ENCODE measurements around the gene LTC4S. TPM values are rescaled to one million over a fixed set of nuclear protein-coding genes. Genes with fewer than 3 reads are reported as not detected.

The LTC4S gene
- total RNA-seq, 1 donor from 2014 or later: 26.0 TPM

DNA sequence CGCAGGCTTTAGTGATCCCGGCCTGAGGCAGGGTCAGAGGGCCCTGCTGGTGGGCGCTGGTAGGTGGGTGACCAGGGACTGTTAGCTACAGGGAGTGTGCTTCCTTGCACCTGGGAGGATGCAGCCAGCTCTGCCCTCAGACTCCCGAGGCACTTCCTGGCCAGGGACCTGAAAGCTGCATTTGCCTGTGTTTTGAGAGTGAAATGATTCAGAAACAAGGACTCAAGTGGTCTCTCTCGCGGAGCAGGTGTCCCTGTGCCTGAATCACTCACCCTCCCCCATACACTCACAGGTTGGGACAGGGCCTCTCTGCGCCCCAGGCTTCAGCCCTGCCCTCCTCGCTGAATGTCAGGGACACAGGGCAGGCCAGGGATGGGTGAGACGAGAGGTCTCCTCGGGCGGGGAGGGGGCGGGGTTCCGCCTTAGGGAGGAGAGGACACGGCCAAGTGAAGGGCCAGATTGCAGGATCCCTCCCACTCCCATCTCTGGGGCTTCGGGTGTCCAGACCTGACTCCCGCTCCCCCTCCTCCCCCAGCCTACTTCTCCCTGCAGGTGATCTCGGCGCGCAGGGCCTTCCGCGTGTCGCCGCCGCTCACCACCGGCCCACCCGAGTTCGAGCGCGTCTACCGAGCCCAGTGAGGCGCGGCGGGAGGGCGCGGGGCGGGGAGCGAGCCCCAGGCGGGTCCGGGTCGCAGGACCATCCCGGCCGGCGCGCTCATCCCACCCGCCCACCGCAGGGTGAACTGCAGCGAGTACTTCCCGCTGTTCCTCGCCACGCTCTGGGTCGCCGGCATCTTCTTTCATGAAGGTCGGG lies 1.5 kb downstream of the LTC4S start:
- DNase-seq (ENCODE audit: low spot score): no peak

DNA sequence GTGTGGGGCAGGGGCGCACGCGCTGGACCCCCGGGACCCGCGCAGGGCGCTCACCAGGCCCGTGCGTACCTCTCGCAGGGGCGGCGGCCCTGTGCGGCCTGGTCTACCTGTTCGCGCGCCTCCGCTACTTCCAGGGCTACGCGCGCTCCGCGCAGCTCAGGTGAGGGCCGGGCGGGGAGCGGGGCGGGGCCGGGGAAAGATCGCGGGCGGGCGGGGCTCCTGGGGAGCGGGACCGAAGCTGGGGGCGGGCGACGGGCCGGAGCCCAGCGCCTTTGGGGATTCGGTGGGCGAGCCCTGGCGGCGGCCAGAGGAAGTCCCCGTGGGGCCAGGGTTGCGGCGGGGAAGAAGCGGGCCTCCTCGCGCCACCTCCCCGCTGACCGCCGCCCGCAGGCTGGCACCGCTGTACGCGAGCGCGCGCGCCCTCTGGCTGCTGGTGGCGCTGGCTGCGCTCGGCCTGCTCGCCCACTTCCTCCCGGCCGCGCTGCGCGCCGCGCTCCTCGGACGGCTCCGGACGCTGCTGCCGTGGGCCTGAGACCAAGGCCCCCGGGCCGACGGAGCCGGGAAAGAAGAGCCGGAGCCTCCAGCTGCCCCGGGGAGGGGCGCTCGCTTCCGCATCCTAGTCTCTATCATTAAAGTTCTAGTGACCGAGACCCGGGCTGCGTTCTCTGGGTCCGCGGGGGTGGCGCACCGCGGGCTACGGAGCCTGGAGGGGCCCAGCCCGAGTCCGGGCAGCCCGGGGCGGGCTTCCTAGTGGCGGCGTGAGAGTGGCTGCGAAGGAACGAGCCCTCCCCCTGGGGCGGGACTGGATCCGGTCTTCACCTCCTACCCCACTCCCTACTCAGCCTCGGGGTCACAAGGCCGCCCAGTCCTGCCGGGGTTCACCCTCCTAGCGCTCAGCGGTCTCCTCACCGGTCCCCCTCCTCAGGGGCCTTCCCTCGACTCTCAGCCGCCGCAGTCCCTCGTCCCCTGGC lies 2.4 kb downstream of the LTC4S start:
- peak; percentile 82 for DNase-seq (ENCODE audit: low spot score)

GRCh38 chr5:179796877-179797608 lies 3.3 kb downstream of the LTC4S start:
- no peak for DNase-seq (ENCODE audit: low spot score)

DNA sequence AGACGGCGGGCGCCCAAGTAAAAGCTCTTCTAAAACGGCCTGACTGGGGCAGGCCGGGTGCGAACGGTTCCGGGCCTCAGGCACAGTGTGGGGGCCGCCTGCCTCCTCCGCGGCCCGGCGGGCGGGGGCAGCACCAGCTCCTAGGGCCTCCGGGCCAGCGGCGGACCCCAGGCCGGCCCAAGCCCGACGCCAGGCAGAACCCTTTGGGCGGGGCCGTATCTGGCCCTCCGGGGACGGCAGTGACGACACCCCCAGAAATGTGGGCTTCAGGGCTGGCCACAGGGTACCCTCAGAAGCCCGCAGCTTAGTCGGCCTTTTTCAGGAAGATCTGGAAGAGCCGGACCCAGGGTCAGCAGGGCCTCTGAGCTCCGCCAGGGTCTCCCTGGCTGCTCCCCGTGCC lies 4.0 kb downstream of the LTC4S start:
- no peak for DNase-seq (ENCODE audit: low spot score)

GRCh38 chr5:179798144-179798770 lies 4.5 kb downstream of the LTC4S start:
- DNase-seq (ENCODE audit: low spot score): no peak

DNA sequence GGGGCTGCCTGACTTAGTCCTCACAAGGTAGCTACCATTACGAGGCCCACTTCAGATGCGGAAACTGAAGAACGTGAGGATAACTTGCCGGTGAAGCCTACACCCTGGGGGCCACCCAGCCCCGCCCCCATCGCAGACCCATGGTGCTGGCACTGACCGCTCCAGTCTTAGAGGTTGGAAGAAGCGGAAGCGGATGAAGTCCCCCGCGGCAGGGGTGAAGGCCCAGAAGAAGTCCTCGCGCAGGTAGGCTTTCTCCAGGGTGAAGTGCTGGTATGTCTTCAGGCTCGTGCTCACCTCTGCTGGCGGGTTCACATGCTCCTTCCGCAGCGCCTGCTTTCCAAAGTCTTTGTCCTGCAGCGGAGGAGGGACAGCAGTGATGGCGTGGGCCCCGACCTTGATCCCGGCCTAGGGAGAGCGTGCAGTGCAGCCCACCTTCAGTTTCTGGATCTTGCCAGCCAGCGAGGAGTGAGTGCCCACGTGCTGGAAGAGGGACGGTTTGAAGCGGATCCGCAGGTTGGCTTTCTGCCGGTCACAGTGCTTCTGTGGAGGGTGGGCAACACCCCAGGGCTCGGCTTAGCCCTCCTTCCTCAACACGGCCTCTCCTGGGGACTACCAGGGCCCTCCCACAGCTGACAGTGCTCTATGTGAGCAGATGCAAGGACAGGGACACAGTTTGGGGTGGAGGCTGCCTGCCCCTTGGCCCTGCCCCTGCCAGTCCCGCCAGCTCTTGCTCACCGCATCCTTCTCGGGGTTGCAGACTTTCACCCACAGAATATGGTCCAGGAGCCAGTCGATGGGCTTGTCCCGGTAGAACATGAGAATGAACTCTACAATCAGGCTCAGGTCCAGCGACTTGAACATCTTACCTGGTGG lies 5.2 kb downstream of the LTC4S start:
- DNase-seq (ENCODE audit: low spot score): no peak

DNA sequence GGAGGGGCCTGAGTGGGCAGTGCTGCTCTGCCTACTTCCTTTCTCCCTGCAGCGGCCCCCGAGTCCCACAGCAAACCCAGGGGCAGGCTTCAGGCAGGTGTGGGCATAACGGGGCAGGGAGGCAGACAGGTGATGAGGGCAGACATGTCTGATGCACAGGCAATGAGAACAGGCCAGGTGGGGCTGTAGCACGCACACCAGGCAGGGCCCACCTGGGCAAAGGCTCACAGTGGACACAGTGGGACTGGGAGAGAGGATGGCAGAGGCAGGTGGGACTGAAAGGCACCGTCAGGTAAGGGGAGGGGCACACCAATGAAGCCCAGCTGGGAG lies 5.8 kb downstream of the LTC4S start:
- DNase-seq (ENCODE audit: low spot score): no peak

GRCh38 chr5:179800071-179800695 lies 6.4 kb downstream of the LTC4S start:
- DNase-seq (ENCODE audit: low spot score): no peak

DNA sequence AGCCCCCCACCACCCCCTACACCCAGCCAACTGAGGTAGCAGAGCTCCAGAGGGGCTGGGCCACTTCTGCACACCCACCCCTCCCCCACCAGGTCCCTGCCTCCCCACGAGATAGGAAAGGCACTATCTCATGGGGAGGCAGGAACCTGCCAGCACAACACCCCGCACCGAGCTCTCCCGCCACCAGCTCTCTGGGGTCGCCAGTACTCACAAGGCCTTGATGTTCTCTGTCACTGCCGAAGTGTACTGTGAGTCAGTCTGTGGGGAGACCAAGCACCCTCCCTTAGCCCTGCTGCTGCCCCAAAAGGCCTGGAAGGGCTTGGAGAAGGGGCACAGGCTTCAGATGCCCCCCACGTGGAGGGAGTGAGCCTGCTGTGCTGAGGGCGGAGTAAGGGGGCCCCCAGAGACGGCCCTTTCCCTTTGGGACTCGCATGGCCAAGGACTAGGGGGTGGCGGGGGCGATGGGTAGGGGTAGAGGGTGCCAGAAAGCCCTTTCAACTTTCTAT lies 7.0 kb downstream of the LTC4S start:
- no peak for DNase-seq (ENCODE audit: low spot score)

DNA sequence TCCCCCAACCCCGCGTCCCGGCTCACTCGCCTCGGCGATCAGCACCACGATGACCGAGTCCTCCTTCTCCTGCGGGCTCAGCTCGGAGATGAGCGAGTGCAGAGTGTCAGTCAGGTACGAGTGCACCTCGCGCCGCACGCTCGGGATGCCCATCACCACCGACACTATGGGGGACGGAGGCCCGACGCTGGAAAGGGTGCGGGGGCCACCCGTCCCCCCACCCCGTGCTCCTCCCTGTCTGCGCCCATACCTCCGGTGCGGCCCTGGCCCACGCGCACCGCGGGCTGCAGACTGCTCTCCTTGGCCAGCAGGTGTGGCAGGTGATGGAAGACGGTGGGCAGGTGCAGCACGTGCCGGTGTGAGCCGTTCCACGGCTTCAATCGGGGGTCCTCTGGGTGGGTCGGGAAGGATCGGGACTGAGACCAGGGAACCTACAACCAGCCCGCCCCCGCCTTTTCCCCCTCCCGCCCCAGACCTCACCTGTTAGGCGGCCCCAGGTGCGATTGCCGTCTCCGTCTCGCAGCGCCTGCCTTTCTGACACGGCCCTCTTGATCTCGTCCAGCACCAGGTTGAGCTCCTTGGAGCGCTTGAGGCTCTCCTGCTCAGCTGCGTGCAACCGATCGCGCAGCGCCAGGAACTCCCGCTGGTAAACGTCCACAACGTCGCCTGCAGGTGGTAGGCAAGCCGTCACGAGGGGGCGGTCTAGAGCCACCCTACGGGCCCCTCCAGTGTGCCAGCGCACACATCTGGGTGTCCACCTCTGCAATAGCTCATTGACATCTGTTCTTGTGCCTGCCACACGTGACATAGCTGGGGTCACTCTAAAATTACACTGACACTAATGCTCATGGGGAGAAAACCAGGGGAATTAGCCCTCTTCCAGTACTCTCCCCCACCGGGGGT lies 7.8 kb downstream of the LTC4S start:
- DNase-seq (ENCODE audit: low spot score): peak; percentile 76

DNA sequence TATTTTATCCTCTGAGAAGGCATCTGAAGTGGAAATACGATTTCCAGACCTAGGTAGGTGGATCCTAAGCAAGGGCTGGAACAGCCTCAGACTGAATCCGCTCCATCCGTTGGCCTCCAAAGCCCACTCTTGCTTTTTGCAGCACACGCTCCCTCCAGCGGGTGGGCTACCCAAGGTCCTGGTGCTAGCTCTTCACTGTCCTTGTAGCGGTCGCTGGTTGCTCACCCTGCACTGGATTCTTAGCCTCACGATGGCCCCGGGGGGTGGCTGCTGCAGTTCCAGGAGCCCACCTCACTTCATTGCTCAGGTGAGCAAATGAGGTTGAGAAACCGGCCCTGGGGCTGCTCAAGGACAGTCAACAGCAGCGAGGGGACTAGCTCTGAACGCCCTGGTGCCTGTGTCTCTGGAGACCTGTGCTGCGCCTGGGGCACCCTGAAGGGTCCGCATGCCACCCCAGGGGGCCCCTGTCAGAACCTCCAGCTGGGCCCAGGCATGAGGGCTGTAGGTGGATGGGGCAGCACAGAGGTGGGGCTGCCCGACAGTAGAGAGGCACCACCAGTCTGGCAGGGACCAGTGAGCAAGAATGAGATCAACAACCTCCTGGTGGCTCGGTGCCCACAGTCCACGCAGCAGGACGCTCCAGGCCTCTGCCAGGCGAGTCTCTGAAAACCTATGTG lies 8.6 kb downstream of the LTC4S start:
- no peak for DNase-seq (ENCODE audit: low spot score)

GRCh38 chr5:179802950-179803562 lies 9.3 kb downstream of the LTC4S start:
- DNase-seq (ENCODE audit: low spot score): no peak

- peak; percentile 25 for DNase-seq (ENCODE audit: low spot score)
Measured at GRCh38 chr5:179803651-179804554, 10.1 kb downstream of the LTC4S start.

- DNase-seq (ENCODE audit: low spot score): no peak
Measured at GRCh38 chr5:179804555-179804947, 10.8 kb downstream of the LTC4S start.

GRCh38 chr5:179805070-179805528 lies 11.3 kb downstream of the LTC4S start:
- peak; percentile 32 for DNase-seq (ENCODE audit: low spot score)

- peak; percentile 33 for DNase-seq (ENCODE audit: low spot score)
Measured at GRCh38 chr5:179805529-179806249, 11.9 kb downstream of the LTC4S start.
